MM.1S (cell line): ENCODE results near the gene HCN2.

Experiments
- EZH2phosphoT487 ChIP-seq: fragments of 300-600 bp; sonication (generic); IDR thresholded peaks from 2 replicates; pipeline ENCODE4 v1.6.1; 2018; ENCODE audit warnings: antibody characterized with exemption, low read length
- TF ChIP-seq, protein P1 (sequence below): fragments of 300-600 bp; sonication (generic); IDR thresholded peaks from 2 replicates; pipeline ENCODE4 v1.5.1; 2016; ENCODE audit warnings: antibody characterized with exemption, low read length, mixed read lengths

DNA sequence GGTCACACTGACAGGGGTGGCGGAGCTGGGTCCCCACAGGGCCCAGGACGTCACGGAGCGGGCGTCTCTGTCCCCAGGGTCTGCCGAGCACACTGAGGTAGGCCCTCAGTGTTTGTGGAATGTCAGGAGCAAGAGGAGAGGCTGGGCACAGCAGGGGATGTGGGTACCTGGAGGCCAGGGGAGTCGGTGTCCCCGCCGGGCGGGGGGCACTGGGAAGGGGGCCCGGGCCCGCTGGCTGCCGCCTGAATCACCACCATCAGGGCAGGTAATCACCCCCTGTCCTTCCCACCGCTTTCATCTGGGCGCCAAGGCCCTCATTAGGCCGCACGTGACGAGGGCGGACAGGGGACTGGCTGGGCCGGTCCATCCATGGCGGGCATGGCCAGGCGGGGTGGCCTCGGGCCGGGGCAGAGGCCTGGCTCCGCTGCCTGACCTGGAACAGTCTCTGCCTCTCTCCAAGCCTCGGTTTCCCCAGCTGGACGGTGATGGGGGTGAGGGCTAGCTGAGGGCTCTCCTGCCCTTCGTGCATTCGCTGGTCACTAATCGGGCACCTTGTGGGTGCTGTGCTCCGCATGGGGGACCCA is 51.0 kb downstream of the HCN2 start:
- TF ChIP-seq, protein P1, sequence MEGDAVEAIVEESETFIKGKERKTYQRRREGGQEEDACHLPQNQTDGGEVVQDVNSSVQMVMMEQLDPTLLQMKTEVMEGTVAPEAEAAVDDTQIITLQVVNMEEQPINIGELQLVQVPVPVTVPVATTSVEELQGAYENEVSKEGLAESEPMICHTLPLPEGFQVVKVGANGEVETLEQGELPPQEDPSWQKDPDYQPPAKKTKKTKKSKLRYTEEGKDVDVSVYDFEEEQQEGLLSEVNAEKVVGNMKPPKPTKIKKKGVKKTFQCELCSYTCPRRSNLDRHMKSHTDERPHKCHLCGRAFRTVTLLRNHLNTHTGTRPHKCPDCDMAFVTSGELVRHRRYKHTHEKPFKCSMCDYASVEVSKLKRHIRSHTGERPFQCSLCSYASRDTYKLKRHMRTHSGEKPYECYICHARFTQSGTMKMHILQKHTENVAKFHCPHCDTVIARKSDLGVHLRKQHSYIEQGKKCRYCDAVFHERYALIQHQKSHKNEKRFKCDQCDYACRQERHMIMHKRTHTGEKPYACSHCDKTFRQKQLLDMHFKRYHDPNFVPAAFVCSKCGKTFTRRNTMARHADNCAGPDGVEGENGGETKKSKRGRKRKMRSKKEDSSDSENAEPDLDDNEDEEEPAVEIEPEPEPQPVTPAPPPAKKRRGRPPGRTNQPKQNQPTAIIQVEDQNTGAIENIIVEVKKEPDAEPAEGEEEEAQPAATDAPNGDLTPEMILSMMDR: no peak
- TF ChIP-seq EZH2phosphoT487: no peak
